Choroid plexus epithelial cell (primary cell): ENCODE data around the gene C2orf66.
A peak's percentile ranks its signal among the peaks of the same experiment; 100 is the strongest.

ENCODE experiments used
- DNase-seq: peaks from one replicate; pipeline ENCODE4 v3.0.0-alpha.2; 2010; ENCODE audit warnings: low read depth
- H3K4me3 ChIP-seq: 2 replicates; pipeline ENCODE4 v1.5.1; 2011; ENCODE audit warnings: low read depth, mild to moderate bottlenecking, control low read depth, low read length, moderate library complexity
- CTCF ChIP-seq: conservative IDR thresholded peaks from 2 replicates; pipeline ENCODE4 v1.5.1; 2011; ENCODE audit warnings: low read depth, mild to moderate bottlenecking, control low read depth, inconsistent platforms, low read length, moderate library complexity

C2orf66 gene

GRCh38 chr2:196783431-196784094, 25.6 kb downstream of the C2orf66 start:
- H3K4me3 ChIP-seq = no peak overlapping the region
- peak; percentile 25 for DNase-seq
- no peak for TF ChIP-seq CTCF

GRCh38 chr2:196767101-196767500, 42.1 kb downstream of the C2orf66 start:
- no peak for TF ChIP-seq CTCF
- DNase-seq = no peak
- no peak overlapping the region for H3K4me3 ChIP-seq

- no peak for TF ChIP-seq CTCF
- no peak overlapping the region for H3K4me3 ChIP-seq
- DNase-seq = peak; percentile 60
Observed at GRCh38 chr2:196759378-196759706, 49.8 kb downstream of the C2orf66 start.

GRCh38 chr2:196758474-196759377, 50.4 kb downstream of the C2orf66 start:
- TF ChIP-seq CTCF = peak; percentile 50
- H3K4me3 ChIP-seq = no peak overlapping the region
- DNase-seq = peak; percentile 61
